ENCODE measurements around the gene ADAMTS7.
"Not testable (repeated sequence)": the region's sequence is repeated elsewhere in the genome, so short reads cannot be mapped to it uniquely, and the experiment has no call there.

ADAMTS7 gene

GRCh38 chr15:78828920-78829319 lies 17.7 kb upstream of the ADAMTS7 start:
- DNase-seq (ENCODE audit: low read depth): no peak

- no peak for DNase-seq (ENCODE audit: low read depth)
These were observed 11.2 kb upstream of the ADAMTS7 start for GRCh38 chr15:78822514-78822913.

- no peak for DNase-seq (ENCODE audit: low read depth)
These were observed 540 bp upstream of the ADAMTS7 start for GRCh38 chr15:78811825-78812183.

- DNase-seq (ENCODE audit: low read depth): no peak
These were observed 721 bp downstream of the ADAMTS7 start for GRCh38 chr15:78810362-78811123.

DNA sequence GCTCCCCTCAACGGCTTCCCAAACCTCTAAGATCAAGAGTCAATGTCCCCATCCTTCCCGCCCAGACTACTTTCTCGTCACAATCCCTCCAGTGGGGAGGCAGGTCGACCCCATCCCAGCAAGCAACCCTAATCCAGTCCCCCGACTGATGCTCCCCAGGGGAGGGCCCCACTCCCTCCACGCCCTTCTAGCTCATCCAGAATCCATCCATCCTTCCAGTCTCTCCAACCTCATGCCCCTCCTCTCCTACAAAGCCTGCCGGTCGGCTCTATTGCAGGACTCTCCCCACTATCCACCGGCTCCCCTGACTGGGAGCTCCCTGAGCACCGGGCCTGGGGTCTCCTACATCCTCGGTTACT lies 1.3 kb downstream of the ADAMTS7 start:
- DNase-seq (ENCODE audit: low read depth): no peak

DNA sequence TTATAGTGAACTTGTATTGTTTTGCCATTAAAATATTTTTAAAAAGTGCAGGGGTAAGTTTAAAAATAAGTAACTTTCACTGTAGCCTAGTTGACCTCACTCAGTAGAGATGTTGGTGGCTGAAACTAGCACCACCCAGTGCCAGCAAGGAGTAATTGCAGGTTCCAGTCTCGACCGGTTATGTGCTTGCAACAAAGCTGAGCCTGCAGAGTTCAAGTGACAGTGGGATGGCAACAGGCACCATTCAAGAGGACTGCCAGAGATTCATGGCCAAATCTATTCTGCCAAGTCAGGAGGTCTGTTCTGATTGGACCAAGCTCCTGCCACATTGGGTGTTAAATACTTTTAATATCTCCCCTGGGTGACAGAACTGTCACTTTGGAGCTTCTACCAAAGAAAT lies 2.7 kb downstream of the ADAMTS7 start:
- DNase-seq (ENCODE audit: low read depth): no peak

DNA sequence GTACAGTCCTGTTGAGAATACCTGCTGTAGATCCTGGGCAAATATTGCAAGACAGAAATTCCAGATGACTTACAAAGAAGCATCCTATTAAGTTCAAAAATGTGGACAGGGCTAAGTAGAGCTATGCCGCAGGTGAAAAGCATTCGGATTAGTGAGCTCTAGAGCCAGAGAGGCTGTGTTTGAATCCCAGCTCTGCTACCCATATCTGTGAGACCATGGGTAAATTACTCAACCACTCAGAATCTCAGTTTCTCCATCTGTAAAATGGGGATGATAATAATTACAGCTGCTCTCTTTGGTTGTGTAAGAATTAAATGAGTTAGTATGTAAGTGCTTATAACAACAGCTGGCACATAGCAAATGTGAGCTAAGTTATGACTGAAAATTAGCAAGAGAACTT lies 3.9 kb downstream of the ADAMTS7 start:
- no peak for DNase-seq (ENCODE audit: low read depth)

DNA sequence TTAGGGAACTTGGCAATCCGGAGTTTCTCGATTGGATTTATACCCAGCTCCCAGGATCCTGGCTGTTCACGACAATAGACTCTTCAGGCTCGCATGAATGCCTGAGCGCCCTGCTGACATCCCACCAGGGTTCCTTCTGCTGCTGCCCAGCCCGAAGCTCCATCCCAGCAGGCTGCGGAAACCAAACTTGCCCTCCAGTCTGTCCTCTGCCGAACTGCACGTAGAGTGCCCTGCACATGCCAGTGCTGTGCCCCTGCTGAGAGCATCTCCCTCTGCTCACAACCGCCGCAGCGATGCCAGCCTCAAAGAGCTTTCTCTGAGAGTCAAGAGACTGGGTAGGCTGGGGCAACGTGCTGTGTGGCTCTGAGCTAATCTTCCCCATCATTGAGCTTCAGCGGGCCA lies 6.9 kb downstream of the ADAMTS7 start:
- DNase-seq (ENCODE audit: low read depth): no peak

GRCh38 chr15:78800806-78801205 lies 10.5 kb downstream of the ADAMTS7 start:
- no peak for DNase-seq (ENCODE audit: low read depth)

DNA sequence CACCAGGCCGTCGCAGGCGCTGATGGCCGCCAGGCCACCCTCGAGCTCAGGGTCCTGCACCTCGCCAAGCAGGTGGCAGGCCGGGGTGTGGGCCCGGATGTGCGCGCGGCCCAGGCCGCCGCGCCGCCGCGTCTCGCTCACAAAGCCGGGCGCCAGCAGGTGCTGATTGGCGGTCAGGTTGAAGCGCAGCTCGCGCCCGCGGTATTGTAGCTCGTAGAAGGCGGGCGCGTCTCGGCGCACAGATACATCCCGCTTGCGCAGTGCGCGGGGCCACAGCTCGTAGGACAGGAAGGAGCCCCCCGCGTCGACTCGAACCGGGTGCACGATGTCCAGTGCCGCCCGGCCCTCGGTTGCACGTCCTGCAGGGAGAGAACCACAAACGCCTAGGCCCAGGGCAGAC lies 11.1 kb downstream of the ADAMTS7 start:
- DNase-seq (ENCODE audit: low read depth): no peak

- not testable (repeated sequence) for DNase-seq (ENCODE audit: low read depth)
These were observed 12.2 kb downstream of the ADAMTS7 start for GRCh38 chr15:78799102-78799501.

GRCh38 chr15:78798355-78798754 lies 12.9 kb downstream of the ADAMTS7 start:
- not testable (repeated sequence) for DNase-seq (ENCODE audit: low read depth)

DNA sequence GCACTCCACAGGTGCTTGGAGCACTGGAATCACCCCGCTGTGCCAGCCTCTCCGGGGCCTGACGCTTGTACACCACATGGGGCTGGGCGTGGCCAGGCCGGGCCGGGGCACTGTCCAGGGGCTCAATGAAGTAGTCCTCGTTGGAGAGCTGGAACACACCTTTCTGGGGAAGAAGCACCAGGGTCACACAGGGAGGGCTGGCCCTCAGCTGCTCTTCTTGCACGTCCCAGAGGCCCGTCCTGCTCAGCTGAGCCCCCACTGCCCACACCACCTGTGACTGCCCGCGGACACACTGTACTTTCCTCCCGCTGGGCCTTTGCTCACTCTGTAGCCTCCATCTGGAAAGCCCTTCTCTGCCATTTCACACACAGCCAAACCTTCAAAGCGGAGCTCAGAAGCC lies 13.3 kb downstream of the ADAMTS7 start:
- DNase-seq (ENCODE audit: low read depth): no peak

DNA sequence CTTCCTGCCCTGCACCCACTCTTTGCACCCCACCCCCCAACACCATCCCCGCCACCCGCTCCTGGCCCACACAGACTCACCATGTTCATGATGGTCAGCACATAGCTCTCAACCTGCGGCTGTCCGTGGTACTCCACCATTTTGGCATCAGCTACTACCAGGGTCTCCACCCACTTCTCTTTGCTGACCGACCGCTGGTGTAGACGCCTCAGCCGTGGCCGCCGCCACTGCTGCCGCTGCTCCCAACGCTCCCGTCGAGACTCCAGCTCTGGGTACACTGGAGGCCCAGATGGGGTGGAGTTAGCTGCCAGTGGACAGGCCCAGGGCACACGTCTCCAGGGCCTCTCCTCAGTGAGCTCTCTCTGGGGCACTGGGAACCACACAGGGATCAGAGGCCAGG lies 14.8 kb downstream of the ADAMTS7 start:
- no peak for DNase-seq (ENCODE audit: low read depth)

- no peak for DNase-seq (ENCODE audit: low read depth)
These were observed 16.2 kb downstream of the ADAMTS7 start for GRCh38 chr15:78795043-78795442.

DNA sequence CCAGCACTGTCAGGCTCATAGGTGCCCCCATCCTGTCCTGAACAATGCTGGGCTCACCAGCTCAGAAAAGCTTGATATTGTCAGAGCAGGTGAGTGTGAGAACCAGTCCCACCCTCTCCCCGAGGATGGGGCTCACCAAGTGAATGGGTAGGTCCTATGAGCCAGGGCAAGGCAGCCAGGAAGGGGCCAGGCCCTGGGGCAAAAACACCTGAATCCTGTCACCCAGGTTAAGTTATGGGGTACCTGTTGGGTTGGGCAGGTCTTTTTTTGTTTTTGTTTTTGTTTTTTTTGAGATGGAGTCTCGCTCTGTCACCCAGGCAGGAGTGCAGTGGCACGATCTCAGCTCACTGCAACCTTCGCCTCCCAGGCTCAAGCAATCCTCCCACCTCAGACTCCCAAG lies 16.8 kb downstream of the ADAMTS7 start:
- DNase-seq (ENCODE audit: low read depth): not testable (repeated sequence)

DNA sequence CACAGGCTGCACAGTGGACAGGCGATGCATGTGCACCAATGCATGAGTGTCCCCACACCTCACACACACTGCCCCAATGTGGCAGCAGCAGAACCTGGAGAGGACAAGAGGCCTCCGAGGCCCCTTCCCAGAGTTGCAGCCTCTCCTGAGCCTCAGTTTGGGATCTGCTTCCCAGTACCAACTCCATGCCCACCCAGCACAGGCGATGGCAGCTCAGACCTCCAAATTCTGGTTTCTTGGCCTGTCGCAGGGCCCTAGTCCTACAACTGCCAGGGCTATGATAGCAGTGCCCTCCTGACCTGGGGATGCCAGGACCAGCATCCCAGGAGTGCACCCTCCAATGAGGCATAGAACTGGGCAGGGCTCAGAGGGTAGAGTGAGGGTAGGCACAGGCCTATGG lies 19.9 kb downstream of the ADAMTS7 start:
- DNase-seq (ENCODE audit: low read depth): no peak

- no peak for DNase-seq (ENCODE audit: low read depth)
These were observed 21.2 kb downstream of the ADAMTS7 start for GRCh38 chr15:78790027-78790426.

- no peak for DNase-seq (ENCODE audit: low read depth)
These were observed 21.6 kb downstream of the ADAMTS7 start for GRCh38 chr15:78789615-78790014.

GRCh38 chr15:78788016-78788660 lies 23.1 kb downstream of the ADAMTS7 start:
- DNase-seq (ENCODE audit: low read depth): no peak

- DNase-seq (ENCODE audit: low read depth): not testable (repeated sequence)
These were observed 28.9 kb downstream of the ADAMTS7 start for GRCh38 chr15:78782402-78782801.

DNA sequence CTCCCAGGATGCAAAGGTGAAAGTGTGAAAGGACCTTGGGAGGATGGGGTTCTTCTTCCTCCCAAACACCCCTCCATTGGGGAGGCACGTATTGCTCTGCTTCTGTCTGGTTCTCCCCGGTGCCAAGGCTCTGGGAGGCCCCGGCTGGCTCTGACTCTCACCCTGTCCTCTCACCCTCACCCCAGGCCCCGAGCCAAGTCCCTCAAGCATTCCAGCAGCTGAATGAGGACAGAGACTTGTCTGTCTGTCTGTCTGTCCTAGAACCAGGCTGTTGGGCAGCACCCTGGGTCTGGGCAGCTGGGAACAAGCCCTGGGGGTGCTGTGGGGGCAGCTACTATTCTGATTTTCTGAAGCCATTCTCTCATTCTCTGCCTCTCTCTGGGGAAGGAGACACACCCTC lies 29.9 kb downstream of the ADAMTS7 start:
- not testable (repeated sequence) for DNase-seq (ENCODE audit: low read depth)

GRCh38 chr15:78779975-78780374 lies 31.3 kb downstream of the ADAMTS7 start:
- not testable (repeated sequence) for DNase-seq (ENCODE audit: low read depth)

All from activated T-helper 9 cell treated with anti-CD3 and anti-CD28 coated beads, Interleukin-2, amount 50 U/mL, for 16 hours (primary cell).